GM12878 (cell line): ENCODE data around the gene COG7.

ENCODE experiments used
- CHD1 ChIP-seq: IDR thresholded peaks from 2 replicates; pipeline ENCODE4 v1.6.1; 2012; ENCODE audit warnings: low read depth, low read length, improper control_type of control experiment
- CHD2 ChIP-seq: IDR thresholded peaks from 2 replicates; pipeline ENCODE4 v1.6.1; 2011; ENCODE audit warnings: low read depth, low read length, improper control_type of control experiment, borderline replicate concordance
- CREB1 ChIP-seq: IDR thresholded peaks from 2 replicates; pipeline ENCODE4 v1.6.1; 2012; ENCODE audit warnings: low read depth, mild to moderate bottlenecking, inconsistent platforms
- CREM ChIP-seq: IDR thresholded peaks from 2 replicates; pipeline ENCODE4 v1.6.1; 2014; ENCODE audit warnings: antibody characterized with exemption, low read depth
- CTCF ChIP-seq, 3 experiments: IDR thresholded peaks in 2 of 3; conservative IDR thresholded peaks in 1 of 3; 2 replicates each; pipeline ENCODE4 v1.5.1; 2011; ENCODE audit warnings: low read depth in 3 of 3, low read length in 3 of 3, mild to moderate bottlenecking in 3 of 3, control low read depth in 2 of 3, moderate library complexity in 2 of 3, inconsistent platforms in 1 of 3, mixed read lengths in 1 of 3; ENCODE audit not compliant: control insufficient read depth in 2 of 3, insufficient read depth in 1 of 3; ENCODE audit errors: extremely low read depth in 1 of 3
- MXI1 ChIP-seq: fragments of 150-350 bp; IDR thresholded peaks from 2 replicates; pipeline ENCODE4 v1.6.1; 2011; ENCODE audit warnings: low read depth, mild to moderate bottlenecking, inconsistent platforms, low read length, improper control_type of control experiment
- MYC ChIP-seq: IDR thresholded peaks from 2 replicates; pipeline ENCODE4 v1.6.1; 2011; ENCODE audit warnings: mild to moderate bottlenecking, low read length, moderate library complexity, inconsistent platforms; ENCODE audit not compliant: insufficient read depth, insufficient replicate concordance, insufficient read length, severe bottlenecking
- PKNOX1 ChIP-seq: fragments of 450-650 bp; IDR thresholded peaks from 2 replicates; pipeline ENCODE4 v1.6.1; 2016; ENCODE audit warnings: mild to moderate bottlenecking
- POLR2AphosphoS5 ChIP-seq: IDR thresholded peaks from 2 replicates; pipeline ENCODE4 v1.6.1; 2011; ENCODE audit warnings: mild to moderate bottlenecking, low read length, inconsistent platforms
- SMAD1 ChIP-seq: fragments of 450-650 bp; IDR thresholded peaks from 2 replicates; pipeline ENCODE4 v1.6.1; 2018; ENCODE audit warnings: mild to moderate bottlenecking, low read depth; ENCODE audit not compliant: partially characterized antibody
- SMC3 ChIP-seq: IDR thresholded peaks from 2 replicates; pipeline ENCODE4 v1.6.1; 2011; ENCODE audit warnings: low read length, improper control_type of control experiment, borderline replicate concordance
- TCF12 ChIP-seq: IDR thresholded peaks from 2 replicates; pipeline ENCODE4 v1.6.1; 2011; ENCODE audit warnings: low read depth, mild to moderate bottlenecking, low read length
- YY1 ChIP-seq: IDR thresholded peaks from 2 replicates; pipeline ENCODE4 v1.6.1; 2011; ENCODE audit warnings: low read depth, mild to moderate bottlenecking, low read length

GRCh38 chr16:23501291-23501690 lies 48.3 kb upstream of the COG7 start:
- TF ChIP-seq PKNOX1 (no peak), SMAD1 (no peak), CREB1 (no peak), SMC3 (no peak), MXI1 (no peak), CREM (no peak), POLR2AphosphoS5 (no peak), CHD1 (no peak), TCF12 (no peak), MYC (no peak), CTCF (IDR thresholded peaks at IDR 0.05 in 2 of 3, conservative IDR thresholded peaks at IDR 0.05 in 1 of 3; ENCODE audit: control insufficient read depth in 2 of 3, extremely low read depth in 1 of 3, insufficient read depth in 1 of 3, low read depth in 3 of 3, low read length in 3 of 3) (no peak), YY1 (no peak), CHD2 (no peak)
